Keratinocyte (primary cell): ENCODE measurements around the gene RABL2B. TPM values are rescaled to one million over a fixed set of nuclear protein-coding genes. Genes with fewer than 3 reads are reported as not detected.

Experiments
- DNase-seq: peaks from one replicate; pipeline ENCODE4 v3.0.0-alpha.2; 2011; ENCODE audit warnings: low read depth, missing footprints, low spot score
- FAIRE-seq: peaks from 2 replicates; lab custom pipeline; 2011; peaks lifted over from hg19 to GRCh38; lab: Jason Lieb, UNC
- H2AFZ ChIP-seq: 2 replicates; pipeline ENCODE4 v1.6.0; 2012; ENCODE audit warnings: low read length, control low read depth, inconsistent platforms; ENCODE audit not compliant: control insufficient read depth
- H3K27ac ChIP-seq: 2 replicates; pipeline ENCODE4 v1.5.1; 2011; ENCODE audit warnings: low read length; ENCODE audit not compliant: control insufficient read depth, insufficient read depth
- H3K27me3 ChIP-seq: 3 replicates; pipeline ENCODE4 v1.6.0; 2011; ENCODE audit warnings: low read length; ENCODE audit not compliant: control insufficient read depth, insufficient read depth; ENCODE audit errors: extremely low read depth
- H3K36me3 ChIP-seq, 2 experiments: 2 replicates in 1 of 2; 3 replicates in 1 of 2; pipeline ENCODE4 v1.5.1; 2011; ENCODE audit warnings: low read length in 2 of 2, mild to moderate bottlenecking in 1 of 2; ENCODE audit not compliant: control insufficient read depth in 2 of 2, insufficient read depth in 2 of 2; ENCODE audit errors: extremely low read depth in 1 of 2
- H3K4me1 ChIP-seq: 3 replicates; pipeline ENCODE4 v1.5.1; 2011; ENCODE audit warnings: low read length; ENCODE audit not compliant: control insufficient read depth, insufficient read depth; ENCODE audit errors: extremely low read depth
- H3K4me2 ChIP-seq: 3 replicates; pipeline ENCODE4 v1.6.0; 2011; ENCODE audit warnings: low read depth, low read length; ENCODE audit not compliant: control insufficient read depth, insufficient read depth; ENCODE audit errors: extremely low read depth
- H3K4me3 ChIP-seq, 3 experiments: fragments of 200-600 bp in 1 of 3; sonication (generic) in 1 of 3; 2 replicates in 2 of 3; 3 replicates in 1 of 3; pipeline ENCODE4 v1.5.1; 2011 to 2016; ENCODE audit warnings: low read length in 3 of 3, mild to moderate bottlenecking in 3 of 3, control low read depth in 2 of 3, inconsistent platforms in 1 of 3, low read depth in 1 of 3, mixed read lengths in 1 of 3, mixed run types in 1 of 3, moderate library complexity in 1 of 3; ENCODE audit not compliant: control insufficient read depth in 2 of 3, insufficient read depth in 2 of 3; ENCODE audit errors: extremely low read depth in 1 of 3
- H3K79me2 ChIP-seq: 2 replicates; pipeline ENCODE4 v1.6.0; 2012; ENCODE audit warnings: low read length; ENCODE audit not compliant: control insufficient read depth, insufficient read depth
- H3K9ac ChIP-seq: 3 replicates; pipeline ENCODE4 v1.6.0; 2011; ENCODE audit warnings: low read length; ENCODE audit not compliant: control insufficient read depth, insufficient read depth; ENCODE audit errors: extremely low read depth
- H3K9me1 ChIP-seq: 3 replicates; pipeline ENCODE4 v1.6.0; 2011; ENCODE audit warnings: low read length; ENCODE audit not compliant: control insufficient read depth, insufficient read depth; ENCODE audit errors: extremely low read depth
- H3K9me3 ChIP-seq: 2 replicates; pipeline ENCODE4 v1.5.1; 2012; ENCODE audit warnings: low read depth, low read length; ENCODE audit not compliant: control insufficient read depth
- H4K20me1 ChIP-seq: 3 replicates; pipeline ENCODE4 v1.6.0; 2011; ENCODE audit warnings: low read length; ENCODE audit not compliant: control insufficient read depth, insufficient read depth; ENCODE audit errors: extremely low read depth
- CTCF ChIP-seq, 3 experiments: IDR thresholded peaks in 1 of 3; conservative IDR thresholded peaks in 1 of 3; optimal IDR thresholded peaks in 1 of 3; 2 replicates in 2 of 3; 3 replicates in 1 of 3; pipeline versions ENCODE3 to v1.5.1; 2011; ENCODE audit warnings: low read length in 3 of 3, mild to moderate bottlenecking in 3 of 3, moderate library complexity in 2 of 3, control low read depth in 1 of 3, inconsistent platforms in 1 of 3; ENCODE audit not compliant: insufficient read depth in 2 of 3; ENCODE audit errors: extremely low read depth in 1 of 3
- EZH2 ChIP-seq: IDR thresholded peaks from one replicate; pipeline ENCODE4 v1.6.1; 2012; ENCODE audit warnings: inconsistent platforms, mild to moderate bottlenecking, low read length, moderate library complexity
- dilution Hi-C: fragments of 300-500 bp; cut with MboI; formaldehyde crosslinking; loops from one replicate; pipeline ENCODE4 v1.7.0; 2020; ENCODE audit warnings: low sequenced_read_pairs; ENCODE audit not compliant: extremely low pct_ligation_motif_present
- polyA plus RNA-seq, 5 experiments: library from polyadenylated mRNA; depleted of rRNA in 3 of 5; stranded (reverse) in 3 of 5; stranded (forward) in 1 of 5; unstranded in 1 of 5; fragments of >200 nt; gene quantifications; 1 replicate in 1 of 5; 2 replicates in 3 of 5; 3 replicates in 1 of 5; pipeline versions ENCODE4 v1.2.1 to v1.2.3, GENCODE V29; 2011 to 2012; ENCODE audit warnings: missing spikeins in 2 of 5, low read depth in 1 of 5, low replicate concordance in 1 of 5

The RABL2B gene
- polyA plus RNA-seq, 1 donor (not counting 4 experiments of a cell fraction or from before 2014, with no cell fraction given), result 29.8 TPM

- dilution Hi-C loops, result no loop called here
- peaks cover 11% of the 10 kb centered on the region for H3K27me3 ChIP-seq
Observed at GRCh38 chr22:50732681-50733080, 50.8 kb downstream of the RABL2B start.

GRCh38 chr22:50731811-50732624, 51.4 kb downstream of the RABL2B start:
- H2AFZ ChIP-seq, result peak overlapping the region; percentile 92
- no peak for TF ChIP-seq EZH2
- peak; percentile 91 to 99 (median 99) for TF ChIP-seq CTCF (optimal IDR thresholded peaks at IDR 0.05 in 1 of 3, IDR thresholded peaks at IDR 0.05 in 1 of 3, conservative IDR thresholded peaks at IDR 0.05 in 1 of 3; ENCODE audit: extremely low read depth in 1 of 3, insufficient read depth in 2 of 3, low read length in 3 of 3)
- no peaks in the 10 kb centered on the region for H4K20me1 ChIP-seq
- dilution Hi-C loops, result no loop called here
- peak overlapping the region; percentile 58 for H3K4me2 ChIP-seq
- no peaks in the 10 kb centered on the region for H3K36me3 ChIP-seq
- DNase-seq (peak; percentile 30), FAIRE-seq (peak; percentile 67)
- H3K4me3 ChIP-seq, result peak overlapping the region in 1 of 3 experiments; percentile 38
- no peaks in the 10 kb centered on the region for H3K9me1 ChIP-seq
- no peaks in the 10 kb centered on the region for H3K79me2 ChIP-seq
- peaks cover 11% of the 10 kb centered on the region for H3K27me3 ChIP-seq
- H3K27ac ChIP-seq, result no peak overlapping the region
- no peaks in the 10 kb centered on the region for H3K9me3 ChIP-seq
- peak overlapping the region; percentile 60 for H3K9ac ChIP-seq
- peaks cover 10% of the 10 kb centered on the region for H3K4me1 ChIP-seq

More at GRCh38 chr22:50732681-50733080, 50.8 kb downstream of the RABL2B start:
- H3K4me2 ChIP-seq, result no peak overlapping the region
- FAIRE-seq, result no peak
- H3K27ac ChIP-seq, result no peak overlapping the region
- H3K9me1 ChIP-seq, result no peaks in the 10 kb centered on the region
- H3K4me3 ChIP-seq, result no peak overlapping the region
- H2AFZ ChIP-seq, result no peak overlapping the region
- no peak for TF ChIP-seq EZH2
- TF ChIP-seq CTCF (optimal IDR thresholded peaks at IDR 0.05 in 1 of 3, IDR thresholded peaks at IDR 0.05 in 1 of 3, conservative IDR thresholded peaks at IDR 0.05 in 1 of 3; ENCODE audit: extremely low read depth in 1 of 3, insufficient read depth in 2 of 3, low read length in 3 of 3), result no peak
- no peaks in the 10 kb centered on the region for H3K79me2 ChIP-seq
- DNase-seq, result no peak
- H3K9me3 ChIP-seq, result no peaks in the 10 kb centered on the region
- peaks cover 10% of the 10 kb centered on the region for H3K4me1 ChIP-seq
- no peaks in the 10 kb centered on the region for H3K36me3 ChIP-seq
- no peak overlapping the region for H3K9ac ChIP-seq
- no peaks in the 10 kb centered on the region for H4K20me1 ChIP-seq
